Fibroblast of mammary gland (primary cell): Measurements from ENCODE around the gene RASL11A.
"Not testable (repeated sequence)": the region's sequence is repeated elsewhere in the genome, so short reads cannot be mapped to it uniquely, and the experiment has no call there.

ENCODE experiments used
- DNase-seq: peaks from one replicate; pipeline ENCODE4 v3.0.0-alpha.2; 2010; ENCODE audit warnings: low read depth
- H3K4me3 ChIP-seq: 2 replicates; pipeline ENCODE4 v1.5.1; 2011; ENCODE audit warnings: low read depth, mild to moderate bottlenecking, low read length, moderate library complexity; ENCODE audit not compliant: control insufficient read depth
- CTCF ChIP-seq: conservative IDR thresholded peaks from 2 replicates; pipeline ENCODE4 v1.5.1; 2011; ENCODE audit warnings: low read depth, low read length, inconsistent platforms; ENCODE audit not compliant: control insufficient read depth, insufficient read depth

RASL11A gene

GRCh38 chr13:27288392-27288791 lies 17.8 kb downstream of the RASL11A start:
- no peak for DNase-seq
- no peak for TF ChIP-seq CTCF
- H3K4me3 ChIP-seq = no peak overlapping the region

GRCh38 chr13:27289011-27289665 lies 18.5 kb downstream of the RASL11A start:
- TF ChIP-seq CTCF = no peak
- H3K4me3 ChIP-seq = no peak overlapping the region
- DNase-seq = no peak

GRCh38 chr13:27290715-27291114 lies 20.1 kb downstream of the RASL11A start:
- TF ChIP-seq CTCF = no peak
- no peak overlapping the region for H3K4me3 ChIP-seq
- no peak for DNase-seq

GRCh38 chr13:27291967-27292366 lies 21.3 kb downstream of the RASL11A start:
- DNase-seq, H3K4me3 ChIP-seq: not testable (repeated sequence)

GRCh38 chr13:27293076-27293691 lies 22.6 kb downstream of the RASL11A start:
- DNase-seq = no peak
- TF ChIP-seq CTCF = no peak

GRCh38 chr13:27293873-27294515 lies 23.4 kb downstream of the RASL11A start:
- no peak for DNase-seq
- H3K4me3 ChIP-seq = no peak overlapping the region
- TF ChIP-seq CTCF = no peak

More at GRCh38 chr13:27293076-27293691, 22.6 kb downstream of the RASL11A start:
- no peak overlapping the region for H3K4me3 ChIP-seq

- no peak for TF ChIP-seq CTCF
- H3K4me3 ChIP-seq = no peak overlapping the region
- no peak for DNase-seq
Observed at GRCh38 chr13:27295096-27295495, 24.5 kb downstream of the RASL11A start.
